ENCODE results near the gene ZMIZ1.

ZMIZ1 gene

GRCh38 chr10:79143879-79144278 is 75.1 kb downstream of the ZMIZ1 start:
- H3K27me3 ChIP-seq (ENCODE audit: insufficient read depth, insufficient read length): no peaks in the 10 kb centered on the region
- H3K4me1 ChIP-seq (ENCODE audit: insufficient read depth, insufficient read length): peaks cover 22% of the 10 kb centered on the region
- TF ChIP-seq SUZ12 (IDR thresholded peaks at IDR 0.05; ENCODE audit: extremely low read depth, insufficient read depth, insufficient read length): no peak
- TF ChIP-seq YY1 (IDR thresholded peaks at IDR 0.05; ENCODE audit: insufficient read depth, insufficient read length): no peak
- no peak for TF ChIP-seq ZNF274 (IDR thresholded peaks at IDR 0.05; ENCODE audit: low read depth, low read length)
- no peak overlapping the region for H3K9ac ChIP-seq (ENCODE audit: insufficient read length, low read depth)
- H3K36me3 ChIP-seq (ENCODE audit: insufficient read depth, insufficient read length, low read length): peaks cover 71% of the 10 kb centered on the region
- no peak for DNase-seq (ENCODE audit: low read depth, low spot score)
- H3K4me3 ChIP-seq (ENCODE audit: insufficient read length, low read depth): no peak overlapping the region
- H3K9me3 ChIP-seq (ENCODE audit: insufficient read depth, low read length): no peaks in the 10 kb centered on the region

GRCh38 chr10:79144351-79145173 is 75.8 kb downstream of the ZMIZ1 start:
- DNase-seq (ENCODE audit: low read depth, low spot score): no peak
- TF ChIP-seq YY1 (IDR thresholded peaks at IDR 0.05; ENCODE audit: insufficient read depth, insufficient read length): no peak
- TF ChIP-seq SUZ12 (IDR thresholded peaks at IDR 0.05; ENCODE audit: extremely low read depth, insufficient read depth, insufficient read length): no peak
- no peak for TF ChIP-seq ZNF274 (IDR thresholded peaks at IDR 0.05; ENCODE audit: low read depth, low read length)
- H3K9ac ChIP-seq (ENCODE audit: insufficient read length, low read depth): no peak overlapping the region
- H3K4me1 ChIP-seq (ENCODE audit: insufficient read depth, insufficient read length): peaks cover 27% of the 10 kb centered on the region
- no peak overlapping the region for H3K4me3 ChIP-seq (ENCODE audit: insufficient read length, low read depth)
- no peaks in the 10 kb centered on the region for H3K27me3 ChIP-seq (ENCODE audit: insufficient read depth, insufficient read length)
- peaks cover 73% of the 10 kb centered on the region for H3K36me3 ChIP-seq (ENCODE audit: insufficient read depth, insufficient read length, low read length)
- no peaks in the 10 kb centered on the region for H3K9me3 ChIP-seq (ENCODE audit: insufficient read depth, low read length)

- Histone ChIP-seq H3K4me1 (ENCODE audit: insufficient read depth, insufficient read length) (peaks cover 28% of the 10 kb centered on the region), H3K4me3 (ENCODE audit: insufficient read length, low read depth) (no peak overlapping the region), H3K9ac (ENCODE audit: insufficient read length, low read depth) (no peak overlapping the region), H3K9me3 (ENCODE audit: insufficient read depth, low read length) (no peaks in the 10 kb centered on the region), H3K36me3 (ENCODE audit: insufficient read depth, insufficient read length, low read length) (peaks cover 71% of the 10 kb centered on the region), H3K27me3 (ENCODE audit: insufficient read depth, insufficient read length) (no peaks in the 10 kb centered on the region)
- DNase-seq (ENCODE audit: low read depth, low spot score): no peak
- TF ChIP-seq YY1 (IDR thresholded peaks at IDR 0.05; ENCODE audit: insufficient read depth, insufficient read length): no peak
- TF ChIP-seq SUZ12 (IDR thresholded peaks at IDR 0.05; ENCODE audit: extremely low read depth, insufficient read depth, insufficient read length): no peak
- TF ChIP-seq ZNF274 (IDR thresholded peaks at IDR 0.05; ENCODE audit: low read depth, low read length): no peak
These were observed 76.4 kb downstream of the ZMIZ1 start for GRCh38 chr10:79145174-79145483.

GRCh38 chr10:79145517-79146470 is 77.0 kb downstream of the ZMIZ1 start:
- TF ChIP-seq ZNF274 (IDR thresholded peaks at IDR 0.05; ENCODE audit: low read depth, low read length): no peak
- no peak for TF ChIP-seq SUZ12 (IDR thresholded peaks at IDR 0.05; ENCODE audit: extremely low read depth, insufficient read depth, insufficient read length)
- no peak for TF ChIP-seq YY1 (IDR thresholded peaks at IDR 0.05; ENCODE audit: insufficient read depth, insufficient read length)
- Histone ChIP-seq H3K36me3 (ENCODE audit: insufficient read depth, insufficient read length, low read length) (peaks cover 66% of the 10 kb centered on the region), H3K9me3 (ENCODE audit: insufficient read depth, low read length) (no peaks in the 10 kb centered on the region), H3K27me3 (ENCODE audit: insufficient read depth, insufficient read length) (no peaks in the 10 kb centered on the region), H3K4me3 (ENCODE audit: insufficient read length, low read depth) (no peak overlapping the region), H3K9ac (ENCODE audit: insufficient read length, low read depth) (no peak overlapping the region), H3K4me1 (ENCODE audit: insufficient read depth, insufficient read length) (peaks cover 31% of the 10 kb centered on the region)
- DNase-seq (ENCODE audit: low read depth, low spot score): no peak

GRCh38 chr10:79146611-79147130 is 77.9 kb downstream of the ZMIZ1 start:
- H3K27me3 ChIP-seq (ENCODE audit: insufficient read depth, insufficient read length): no peaks in the 10 kb centered on the region
- TF ChIP-seq SUZ12 (IDR thresholded peaks at IDR 0.05; ENCODE audit: extremely low read depth, insufficient read depth, insufficient read length) (no peak), YY1 (IDR thresholded peaks at IDR 0.05; ENCODE audit: insufficient read depth, insufficient read length) (no peak), ZNF274 (IDR thresholded peaks at IDR 0.05; ENCODE audit: low read depth, low read length) (no peak)
- no peak for DNase-seq (ENCODE audit: low read depth, low spot score)
- H3K9me3 ChIP-seq (ENCODE audit: insufficient read depth, low read length): no peaks in the 10 kb centered on the region
- H3K4me1 ChIP-seq (ENCODE audit: insufficient read depth, insufficient read length): peaks cover 36% of the 10 kb centered on the region
- H3K4me3 ChIP-seq (ENCODE audit: insufficient read length, low read depth): no peak overlapping the region
- H3K9ac ChIP-seq (ENCODE audit: insufficient read length, low read depth): no peak overlapping the region
- peaks cover 58% of the 10 kb centered on the region for H3K36me3 ChIP-seq (ENCODE audit: insufficient read depth, insufficient read length, low read length)

GRCh38 chr10:79147306-79147705 is 78.5 kb downstream of the ZMIZ1 start:
- Histone ChIP-seq H3K9me3 (ENCODE audit: insufficient read depth, low read length) (no peaks in the 10 kb centered on the region), H3K4me1 (ENCODE audit: insufficient read depth, insufficient read length) (peaks cover 31% of the 10 kb centered on the region), H3K27me3 (ENCODE audit: insufficient read depth, insufficient read length) (no peaks in the 10 kb centered on the region), H3K36me3 (ENCODE audit: insufficient read depth, insufficient read length, low read length) (peaks cover 51% of the 10 kb centered on the region), H3K4me3 (ENCODE audit: insufficient read length, low read depth) (no peak overlapping the region), H3K9ac (ENCODE audit: insufficient read length, low read depth) (no peak overlapping the region)
- TF ChIP-seq SUZ12 (IDR thresholded peaks at IDR 0.05; ENCODE audit: extremely low read depth, insufficient read depth, insufficient read length) (no peak), ZNF274 (IDR thresholded peaks at IDR 0.05; ENCODE audit: low read depth, low read length) (no peak), YY1 (IDR thresholded peaks at IDR 0.05; ENCODE audit: insufficient read depth, insufficient read length) (no peak)
- no peak for DNase-seq (ENCODE audit: low read depth, low spot score)

All from NT2/D1 (cell line).